HUES64 (cell line): Measurements from ENCODE around the gene SRRM4.

Experiments used
- H3K27ac ChIP-seq: 2 replicates; pipeline ENCODE4 v1.7.0; 2013; ENCODE audit warnings: low read depth, low read length, inconsistent platforms
- H3K27me3 ChIP-seq: 2 replicates; pipeline ENCODE4 v1.6.1; 2013; ENCODE audit warnings: mild to moderate bottlenecking, low read length; ENCODE audit not compliant: insufficient read depth
- H3K36me3 ChIP-seq: 2 replicates; pipeline ENCODE4 v1.6.1; 2013; ENCODE audit warnings: mild to moderate bottlenecking, low read length; ENCODE audit not compliant: insufficient read depth
- H3K4me1 ChIP-seq: 2 replicates; pipeline ENCODE4 v1.6.1; 2013; ENCODE audit warnings: mild to moderate bottlenecking, low read length, moderate library complexity; ENCODE audit not compliant: insufficient read depth
- H3K4me3 ChIP-seq: 2 replicates; pipeline ENCODE4 v1.5.1; 2013; ENCODE audit warnings: mild to moderate bottlenecking, low read length, moderate library complexity
- H3K9ac ChIP-seq: 2 replicates; pipeline ENCODE4 v1.6.1; 2013; ENCODE audit warnings: mild to moderate bottlenecking, low read depth, low read length
- H3K9me3 ChIP-seq: 2 replicates; pipeline ENCODE4 v1.6.1; 2013; ENCODE audit warnings: low read depth, low read length; ENCODE audit not compliant: insufficient read depth
- WGBS: fragments of 150-250, 120-280 bp; methylation state at CpG from one replicate; pipeline ENCODE4 v1.1.7; 2013; ENCODE audit warnings: missing lambda C conversion rate; 5-methylcytosine and 5-hydroxymethylcytosine counted together

SRRM4 gene

GRCh38 chr12:119206348-119207062 lies 225.2 kb downstream of the SRRM4 start:
- H3K36me3 ChIP-seq = no peaks in the 10 kb centered on the region
- no peaks in the 10 kb centered on the region for H3K9me3 ChIP-seq
- no peak overlapping the region for H3K27ac ChIP-seq
- 68% methylated on average over 6 of the region's 8 CpGs for WGBS
- H3K4me1 ChIP-seq = peaks cover 21% of the 10 kb centered on the region
- H3K9ac ChIP-seq = no peak overlapping the region
- no peaks in the 10 kb centered on the region for H3K27me3 ChIP-seq
- no peak overlapping the region for H3K4me3 ChIP-seq

GRCh38 chr12:119207063-119207560 lies 225.8 kb downstream of the SRRM4 start:
- H3K36me3 ChIP-seq = no peaks in the 10 kb centered on the region
- H3K9ac ChIP-seq = no peak overlapping the region
- H3K9me3 ChIP-seq = no peaks in the 10 kb centered on the region
- WGBS = 92% methylated on average over 2 of the region's 2 CpGs
- peaks cover 17% of the 10 kb centered on the region for H3K4me1 ChIP-seq
- H3K27me3 ChIP-seq = no peaks in the 10 kb centered on the region
- no peak overlapping the region for H3K27ac ChIP-seq
- no peak overlapping the region for H3K4me3 ChIP-seq

GRCh38 chr12:119208626-119209061 lies 227.3 kb downstream of the SRRM4 start:
- 67% methylated on average over 6 of the region's 6 CpGs for WGBS
- H3K9ac ChIP-seq = no peak overlapping the region
- no peak overlapping the region for H3K4me3 ChIP-seq
- H3K36me3 ChIP-seq = no peaks in the 10 kb centered on the region
- H3K4me1 ChIP-seq = peaks cover 10% of the 10 kb centered on the region
- no peaks in the 10 kb centered on the region for H3K27me3 ChIP-seq
- H3K27ac ChIP-seq = no peak overlapping the region
- no peaks in the 10 kb centered on the region for H3K9me3 ChIP-seq

DNA sequence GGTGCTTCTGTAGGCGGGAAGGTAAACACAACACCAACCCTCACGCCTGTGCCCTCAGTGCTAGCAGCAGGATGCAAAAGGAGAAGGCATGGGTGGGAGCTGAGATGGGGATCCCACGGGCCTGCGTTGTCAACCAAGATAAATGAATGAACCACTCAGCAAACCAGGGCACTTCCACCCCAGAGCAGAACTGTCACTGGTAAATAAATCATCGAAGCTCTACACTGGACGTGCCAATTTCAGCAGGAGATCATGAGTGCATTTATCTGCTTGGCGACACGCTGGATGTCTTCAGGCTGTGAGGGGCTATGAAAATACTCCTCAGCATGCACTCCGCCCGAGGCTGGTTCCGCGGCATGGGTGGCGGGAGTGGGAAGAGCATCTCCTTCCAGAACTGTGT lies 230.5 kb downstream of the SRRM4 start:
- Histone ChIP-seq H3K9ac (no peak overlapping the region), H3K36me3 (no peaks in the 10 kb centered on the region), H3K4me3 (no peak overlapping the region), H3K9me3 (no peaks in the 10 kb centered on the region), H3K27ac (no peak overlapping the region), H3K4me1 (peaks cover 2% of the 10 kb centered on the region; the same call in 1 of the 2 replicates), H3K27me3 (no peaks in the 10 kb centered on the region)
- WGBS = 92% methylated on average over 13 of the region's 13 CpGs
